Activated B cell treated with CpG ODN at 0.5 μM for 24 hours (primary cell): ENCODE data around the gene RAET1E. TPM values are rescaled to one million over a fixed set of nuclear protein-coding genes. Genes with fewer than 3 reads are reported as not detected.
"Not testable (repeated sequence)": the region's sequence is repeated elsewhere in the genome, so short reads cannot be mapped to it uniquely, and the experiment has no call there.

Experiments used
- ATAC-seq: fragments of 200-7000 bp; cut with Tn5 transposase; one replicate; pipeline ENCODE4 v1.10.0; 2021; ENCODE audit warnings: low read depth, mild to moderate bottlenecking, moderate library complexity
- CTCF ChIA-PET: fragments of 350-600 bp; sonication (Branson Sonifier 250); formaldehyde crosslinking; loops from one replicate; lab custom pipeline; 2021; ENCODE audit warnings: antibody characterized with exemption; lab: Charles Lee
- POLR2A ChIA-PET: fragments of 350-600 bp; sonication (Branson Sonifier 250); formaldehyde crosslinking; loops from one replicate; lab custom pipeline; 2021; ENCODE audit warnings: antibody characterized with exemption; lab: Charles Lee
- DNase-seq: peaks from one replicate; pipeline ENCODE4 v3.0.0; 2022
- H3K27ac Mint-ChIP-seq: one replicate; pipeline ENCODE4 v1.8.0; 2020; ENCODE audit warnings: mixed read lengths
- H3K27me3 Mint-ChIP-seq: one replicate; pipeline ENCODE4 v1.8.0; 2021; ENCODE audit warnings: mixed read lengths
- H3K36me3 Mint-ChIP-seq: one replicate; pipeline ENCODE4 v1.8.0; 2021; ENCODE audit warnings: low read depth, mixed read lengths
- H3K4me1 Mint-ChIP-seq: one replicate; pipeline ENCODE4 v1.8.0; 2021; ENCODE audit warnings: mixed read lengths
- H3K4me3 Mint-ChIP-seq: one replicate; pipeline ENCODE4 v1.8.0; 2020; ENCODE audit warnings: mild to moderate bottlenecking, mixed read lengths
- H3K9me3 Mint-ChIP-seq: one replicate; pipeline ENCODE4 v1.8.0; 2020; ENCODE audit warnings: mixed read lengths
- intact Hi-C: fragments of 100-400 bp; cut with micrococcal nuclease; formaldehyde crosslinking; loops from one replicate; pipeline ENCODE4 v1.15.1; 2024
- total RNA-seq: library from RNA; stranded (reverse); gene quantifications from 2 replicates; pipeline ENCODE4 v1.2.3, GENCODE V29; 2022
- TF ChIP-seq, protein P1 (sequence below): fragments of 200-600 bp; IDR thresholded peaks from one replicate; pipeline ENCODE4 v1.8.0; 2022; ENCODE audit warnings: antibody characterized with exemption, mild to moderate bottlenecking

Gene RAET1E
- total RNA-seq, 1 donor from 2014 or later, result not detected

DNA sequence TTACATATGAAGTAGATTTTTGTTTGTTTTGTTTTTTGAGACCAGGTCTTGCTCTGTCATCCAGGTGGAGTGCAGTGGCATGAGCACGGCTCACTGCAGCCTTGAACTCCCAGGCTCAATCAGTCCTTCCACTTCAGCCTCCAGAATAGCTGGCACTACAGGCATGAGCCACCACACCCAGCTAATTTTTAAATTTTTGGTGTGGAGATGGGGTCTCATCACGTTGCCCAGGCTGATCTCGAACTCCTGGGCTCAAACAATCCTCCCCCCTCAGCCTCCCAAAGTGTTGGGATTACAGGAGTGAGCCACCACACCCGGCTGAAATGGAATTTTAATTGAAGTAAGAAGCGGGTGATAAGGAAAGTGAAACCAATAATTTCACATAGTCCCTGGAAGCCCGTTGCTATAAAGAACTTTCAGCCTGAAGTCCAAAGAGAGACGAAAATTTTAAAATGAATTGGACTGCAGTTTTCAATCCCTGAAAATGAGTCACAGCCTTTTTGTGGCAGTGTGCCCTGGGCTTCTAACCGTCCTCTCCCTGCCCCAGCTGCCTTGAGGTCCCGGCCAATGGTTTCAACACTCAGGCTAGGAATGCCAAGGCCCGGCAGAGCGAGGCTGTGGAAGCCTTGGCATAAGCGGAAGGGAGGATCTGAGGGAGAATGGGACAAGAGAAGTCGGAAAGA is 757 bp downstream of the RAET1E start:
- Mint-ChIP-seq H3K27me3 (peaks cover 36% of the 10 kb centered on the region), H3K4me3 (no peak overlapping the region)
- no peak for DNase-seq

DNA sequence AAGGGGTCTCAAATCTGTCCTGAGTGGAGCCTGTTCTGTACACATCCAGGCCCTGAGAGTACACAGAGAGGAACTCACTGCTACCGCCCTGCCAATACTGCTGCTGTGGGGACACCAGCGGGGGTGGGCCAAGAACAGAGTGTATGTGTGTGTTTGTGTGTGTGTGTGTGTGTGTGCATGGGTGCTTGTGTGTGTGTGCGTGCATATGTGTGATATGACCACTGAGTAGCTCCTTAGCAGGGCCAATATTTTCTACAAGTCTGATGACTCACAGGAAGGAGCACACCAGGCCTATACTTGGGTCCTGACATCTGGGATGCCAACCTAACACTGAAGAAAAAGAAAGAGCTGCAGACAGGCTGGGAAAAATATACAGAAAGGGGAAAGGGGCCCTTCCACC is 1.4 kb downstream of the RAET1E start:
- H3K9me3 Mint-ChIP-seq, result no peaks in the 10 kb centered on the region
- H3K4me1 Mint-ChIP-seq, result no peaks in the 10 kb centered on the region
- POLR2A ChIA-PET, result no interaction called here
- CTCF ChIA-PET, result no interaction called here
- H3K27ac Mint-ChIP-seq, result no peak overlapping the region
- ATAC-seq (no peak), DNase-seq (no peak)
- no peak overlapping the region for H3K4me3 Mint-ChIP-seq
- TF ChIP-seq, protein P1, sequence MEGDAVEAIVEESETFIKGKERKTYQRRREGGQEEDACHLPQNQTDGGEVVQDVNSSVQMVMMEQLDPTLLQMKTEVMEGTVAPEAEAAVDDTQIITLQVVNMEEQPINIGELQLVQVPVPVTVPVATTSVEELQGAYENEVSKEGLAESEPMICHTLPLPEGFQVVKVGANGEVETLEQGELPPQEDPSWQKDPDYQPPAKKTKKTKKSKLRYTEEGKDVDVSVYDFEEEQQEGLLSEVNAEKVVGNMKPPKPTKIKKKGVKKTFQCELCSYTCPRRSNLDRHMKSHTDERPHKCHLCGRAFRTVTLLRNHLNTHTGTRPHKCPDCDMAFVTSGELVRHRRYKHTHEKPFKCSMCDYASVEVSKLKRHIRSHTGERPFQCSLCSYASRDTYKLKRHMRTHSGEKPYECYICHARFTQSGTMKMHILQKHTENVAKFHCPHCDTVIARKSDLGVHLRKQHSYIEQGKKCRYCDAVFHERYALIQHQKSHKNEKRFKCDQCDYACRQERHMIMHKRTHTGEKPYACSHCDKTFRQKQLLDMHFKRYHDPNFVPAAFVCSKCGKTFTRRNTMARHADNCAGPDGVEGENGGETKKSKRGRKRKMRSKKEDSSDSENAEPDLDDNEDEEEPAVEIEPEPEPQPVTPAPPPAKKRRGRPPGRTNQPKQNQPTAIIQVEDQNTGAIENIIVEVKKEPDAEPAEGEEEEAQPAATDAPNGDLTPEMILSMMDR, result no peak
- peaks cover 36% of the 10 kb centered on the region for H3K27me3 Mint-ChIP-seq
- intact Hi-C loops, result no loop called here
- H3K36me3 Mint-ChIP-seq, result no peaks in the 10 kb centered on the region

More for the DNA sequence above, 757 bp downstream of the RAET1E start:
- Mint-ChIP-seq H3K36me3 (no peaks in the 10 kb centered on the region), H3K4me1 (no peaks in the 10 kb centered on the region), H3K27ac (no peak overlapping the region), H3K9me3 (no peaks in the 10 kb centered on the region)
- TF ChIP-seq, protein P1, result no peak
- POLR2A ChIA-PET, result no interaction called here
- CTCF ChIA-PET, result no interaction called here
- intact Hi-C loops, result no loop called here
- no peak for ATAC-seq

DNA sequence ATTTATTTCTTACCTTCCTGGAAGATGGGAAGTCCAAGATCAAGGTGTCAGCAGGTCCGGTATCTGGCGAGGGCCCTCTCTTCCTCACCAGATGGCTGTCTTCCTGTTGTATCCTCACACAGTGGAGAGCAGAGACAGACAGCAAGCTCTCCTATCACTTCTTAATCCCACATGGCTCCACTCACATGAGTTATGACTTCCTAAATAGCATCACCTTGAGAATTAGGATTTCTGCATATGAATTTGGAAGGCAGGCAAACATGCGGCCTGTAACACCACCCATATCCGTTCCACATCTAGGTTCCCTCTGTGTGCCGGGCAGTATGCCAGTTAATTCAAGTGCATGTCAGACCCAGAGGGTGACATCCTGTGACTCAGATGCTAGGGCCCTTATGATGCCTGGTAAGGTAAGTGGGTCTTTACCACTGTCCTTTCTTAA is 2.1 kb downstream of the RAET1E start:
- POLR2A ChIA-PET, result no interaction called here
- DNase-seq (no peak), ATAC-seq (no peak)
- TF ChIP-seq, protein P1, result no peak
- Mint-ChIP-seq H3K27me3 (peaks cover 35% of the 10 kb centered on the region), H3K9me3 (no peaks in the 10 kb centered on the region), H3K4me3 (no peak overlapping the region), H3K36me3 (no peaks in the 10 kb centered on the region), H3K27ac (no peak overlapping the region), H3K4me1 (no peaks in the 10 kb centered on the region)
- intact Hi-C loops, result no loop called here
- CTCF ChIA-PET, result no interaction called here

DNA sequence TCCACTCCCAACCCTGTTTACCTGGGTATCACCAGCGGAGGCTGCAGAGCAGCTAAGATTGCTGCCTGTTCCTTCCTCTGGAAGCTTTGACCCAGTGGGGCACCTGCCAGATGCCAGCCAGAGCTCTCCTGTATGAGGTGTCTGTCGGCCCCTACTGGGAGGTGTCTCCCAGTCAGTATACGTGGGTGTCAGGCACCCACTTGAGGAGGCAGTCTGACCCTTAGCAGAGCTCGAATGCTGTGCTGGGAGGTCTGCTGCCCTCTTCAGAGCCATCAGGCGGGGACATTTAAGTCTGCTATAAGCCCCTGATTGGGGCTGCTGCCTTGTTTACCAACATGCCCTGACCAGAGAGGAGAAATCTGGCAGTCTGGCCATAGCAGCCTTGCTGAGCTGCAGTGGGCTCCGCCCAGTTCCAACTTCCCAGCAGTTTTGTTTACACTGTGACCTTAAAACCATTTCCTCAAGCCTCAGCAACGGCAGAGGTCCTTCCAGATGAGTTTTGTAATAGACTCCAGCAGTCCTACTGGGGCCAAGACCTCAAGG is 2.8 kb downstream of the RAET1E start:
- DNase-seq (no peak), ATAC-seq (no peak)
- Mint-ChIP-seq H3K27ac (no peak overlapping the region), H3K36me3 (no peaks in the 10 kb centered on the region), H3K27me3 (peaks cover 30% of the 10 kb centered on the region), H3K4me1 (no peaks in the 10 kb centered on the region), H3K9me3 (no peaks in the 10 kb centered on the region), H3K4me3 (no peak overlapping the region)
- CTCF ChIA-PET, result interaction anchor here (0.9 kb wide), 1 partner anchor 27 kb away, joined by 3 read pairs; no protein-coding TSS in a partner anchor
- POLR2A ChIA-PET, result no interaction called here
- intact Hi-C loops, result no loop called here
- TF ChIP-seq, protein P1, result no peak

DNA sequence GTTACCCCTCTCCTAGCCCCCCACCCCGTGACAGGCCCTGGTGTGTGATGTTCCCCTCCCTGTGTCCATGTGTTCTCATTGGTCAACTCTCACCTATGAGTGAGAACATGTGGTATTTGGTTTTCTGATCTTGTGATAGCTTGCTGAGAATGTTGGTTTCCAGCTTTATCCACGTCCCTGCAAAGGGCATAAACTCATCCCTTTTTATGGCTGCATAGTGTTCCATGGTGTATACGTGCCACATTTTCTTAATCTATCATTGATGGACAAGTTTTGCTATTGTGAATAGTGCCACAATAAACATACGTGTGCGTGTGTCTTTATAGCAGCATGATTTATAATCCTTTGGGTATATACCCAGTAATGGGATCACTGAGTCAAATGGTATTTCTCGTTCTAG is 6.0 kb downstream of the RAET1E start:
- DNase-seq, CTCF ChIA-PET, POLR2A ChIA-PET, ATAC-seq, H3K4me1 Mint-ChIP-seq, H3K36me3 Mint-ChIP-seq, H3K27ac Mint-ChIP-seq, H3K9me3 Mint-ChIP-seq, H3K4me3 Mint-ChIP-seq, intact Hi-C loops: not testable (repeated sequence)
- H3K27me3 Mint-ChIP-seq, result peaks cover 19% of the 10 kb centered on the region
